Measurements from ENCODE around the gene NELFCD. TPM values are rescaled to one million over a fixed set of nuclear protein-coding genes. Genes with fewer than 3 reads are reported as not detected.

NELFCD gene
- total and polyA plus RNA-seq, 2 donors from 2014 or later: 50.2 to 63.4 TPM

GRCh38 chr20:59026904-59027740 lies 46.1 kb downstream of the NELFCD start:
- peaks cover 2 to 55% (median 22%) of the 10 kb centered on the region in 3 donors for H3K36me3 ChIP-seq (ENCODE audit: control insufficient read depth in 2 of 3, insufficient read depth in 3 of 3, low read length in 3 of 3)
- no peak for TF ChIP-seq CTCF (IDR thresholded peaks at IDR 0.05; ENCODE audit: borderline replicate concordance, extremely low read depth, insufficient read depth)
- peaks cover 0 to 18% (median 10%) of the 10 kb centered on the region in 3 donors for H3K4me1 ChIP-seq (ENCODE audit: control insufficient read depth in 2 of 3, insufficient read depth in 2 of 3, low read depth in 1 of 3, low read length in 3 of 3)

DNA sequence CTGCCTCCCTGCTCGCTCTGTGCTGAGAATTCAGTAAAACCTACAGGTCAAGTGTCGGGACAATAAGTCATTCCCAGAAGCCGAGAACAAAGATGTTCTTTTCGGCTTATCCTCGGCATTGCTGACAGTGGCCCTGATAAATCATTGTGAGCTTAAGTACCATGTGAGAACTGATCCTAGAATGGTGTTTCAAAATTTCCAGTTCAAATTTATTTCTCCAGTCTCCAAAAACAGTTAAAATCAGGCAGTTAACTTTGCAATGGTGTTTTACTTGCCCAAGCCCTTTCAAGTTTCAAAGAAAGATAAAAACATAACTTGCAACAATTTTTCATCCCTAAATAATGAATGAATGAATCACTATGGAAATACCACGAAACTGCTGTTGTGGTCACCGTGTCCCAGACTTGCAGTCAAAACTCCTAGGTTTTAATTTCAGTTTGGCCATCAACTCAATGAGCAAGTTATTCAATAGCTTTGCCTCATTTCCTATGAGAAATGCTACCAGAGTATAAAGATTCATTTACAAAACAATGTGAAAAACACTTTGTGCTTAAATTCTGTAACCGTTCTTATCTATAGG lies 46.8 kb downstream of the NELFCD start:
- FAIRE-seq (no peak), DNase-seq (no peak)
- H3K9me3 ChIP-seq (ENCODE audit: control insufficient read depth in 2 of 3, insufficient read depth in 1 of 3, low read length in 3 of 3): no peaks in the 10 kb centered on the region
- peaks cover 0 to 18% (median 10%) of the 10 kb centered on the region in 3 donors for H3K4me1 ChIP-seq (ENCODE audit: control insufficient read depth in 2 of 3, insufficient read depth in 2 of 3, low read depth in 1 of 3, low read length in 3 of 3)
- H3K27me3 ChIP-seq (ENCODE audit: control insufficient read depth, insufficient read depth, low read length): no peaks in the 10 kb centered on the region
- peaks cover 2 to 55% (median 22%) of the 10 kb centered on the region in 3 donors for H3K36me3 ChIP-seq (ENCODE audit: control insufficient read depth in 2 of 3, insufficient read depth in 3 of 3, low read length in 3 of 3)
- H3K9ac ChIP-seq (ENCODE audit: low read length in 3 of 3): no peak overlapping the region
- TF ChIP-seq CTCF (IDR thresholded peaks at IDR 0.05; ENCODE audit: borderline replicate concordance, extremely low read depth, insufficient read depth): no peak
- intact Hi-C loops (cut with DNase I): loop anchor here (10.0 kb wide), 1 partner anchor 123 kb away; no protein-coding TSS in a partner anchor
- H3K4me3 ChIP-seq (ENCODE audit: low read length in 3 of 3): no peak overlapping the region
- no peak overlapping the region for H3K27ac ChIP-seq (ENCODE audit: low read depth in 2 of 2, low read length in 2 of 2)

More at GRCh38 chr20:59026904-59027740, 46.1 kb downstream of the NELFCD start:
- no peak overlapping the region for H3K9ac ChIP-seq (ENCODE audit: low read length in 3 of 3)
- intact Hi-C loops (cut with DNase I): loop anchor here (10.0 kb wide), 1 partner anchor 122 kb away; no protein-coding TSS in a partner anchor
- H3K27me3 ChIP-seq (ENCODE audit: control insufficient read depth, insufficient read depth, low read length): no peaks in the 10 kb centered on the region
- no peak overlapping the region for H3K27ac ChIP-seq (ENCODE audit: low read depth in 2 of 2, low read length in 2 of 2)
- DNase-seq (no peak), FAIRE-seq (no peak)
- no peaks in the 10 kb centered on the region for H3K9me3 ChIP-seq (ENCODE audit: control insufficient read depth in 2 of 3, insufficient read depth in 1 of 3, low read length in 3 of 3)
- H3K4me3 ChIP-seq (ENCODE audit: low read length in 3 of 3): no peak overlapping the region

GRCh38 chr20:59028812-59029211 lies 47.8 kb downstream of the NELFCD start:
- H3K27me3 ChIP-seq (ENCODE audit: control insufficient read depth, insufficient read depth, low read length): no peaks in the 10 kb centered on the region
- peaks cover 0 to 20% (median 10%) of the 10 kb centered on the region in 3 donors for H3K4me1 ChIP-seq (ENCODE audit: control insufficient read depth in 2 of 3, insufficient read depth in 2 of 3, low read depth in 1 of 3, low read length in 3 of 3)
- FAIRE-seq: no peak
- no peak for DNase-seq
- H3K36me3 ChIP-seq (ENCODE audit: control insufficient read depth in 2 of 3, insufficient read depth in 3 of 3, low read length in 3 of 3): peaks cover 2 to 56% (median 22%) of the 10 kb centered on the region in 3 donors
- peak overlapping the region in 1 of 3 donors; percentile 41 for H3K9ac ChIP-seq (ENCODE audit: low read length in 3 of 3)
- H3K27ac ChIP-seq (ENCODE audit: low read depth in 2 of 2, low read length in 2 of 2): no peak overlapping the region
- no peaks in the 10 kb centered on the region for H3K9me3 ChIP-seq (ENCODE audit: control insufficient read depth in 2 of 3, insufficient read depth in 1 of 3, low read length in 3 of 3)
- no peak overlapping the region for H3K4me3 ChIP-seq (ENCODE audit: low read length in 3 of 3)
- intact Hi-C loops (cut with DNase I): loop anchor here (10.0 kb wide), 1 partner anchor 124 kb away; no protein-coding TSS in a partner anchor
- no peak for TF ChIP-seq CTCF (IDR thresholded peaks at IDR 0.05; ENCODE audit: borderline replicate concordance, extremely low read depth, insufficient read depth)
